GM21367 (cell line): ENCODE results near the gene RBFOX2.
"Not testable (repeated sequence)": the region's sequence is repeated elsewhere in the genome, so short reads cannot be mapped to it uniquely, and the experiment has no call there.

Source experiments
- ATAC-seq: cut with Tn5 transposase; IDR thresholded peaks from one replicate; pipeline ENCODE4 v1.9.1; 2021; ENCODE audit not compliant: unreplicated experiment

The RBFOX2 gene

GRCh38 chr22:35719212-35719875 is 309.3 kb downstream of the RBFOX2 start:
- ATAC-seq: no peak

- ATAC-seq: no peak
Observed at GRCh38 chr22:35717572-35717971, 311.1 kb downstream of the RBFOX2 start, which contains the start of gene APOL5. APOL5 (plus strand) TSS chr22:35717872; CDS start chr22:35717872, 0 bp downstream.

- no peak for ATAC-seq
Observed at GRCh38 chr22:35712672-35713071, 316.0 kb downstream of the RBFOX2 start.

GRCh38 chr22:35711336-35711735 is 317.3 kb downstream of the RBFOX2 start:
- ATAC-seq: no peak

- ATAC-seq: no peak
Observed at GRCh38 chr22:35708917-35709316, 319.7 kb downstream of the RBFOX2 start.

GRCh38 chr22:35708453-35708852 is 320.2 kb downstream of the RBFOX2 start:
- ATAC-seq: no peak

- no peak for ATAC-seq
Observed at GRCh38 chr22:35705141-35705540, 323.5 kb downstream of the RBFOX2 start.

GRCh38 chr22:35703861-35704584 is 324.6 kb downstream of the RBFOX2 start:
- no peak for ATAC-seq

GRCh38 chr22:35699852-35700251 is 328.8 kb downstream of the RBFOX2 start:
- not testable (repeated sequence) for ATAC-seq

GRCh38 chr22:35697142-35697541 is 331.5 kb downstream of the RBFOX2 start:
- no peak for ATAC-seq

GRCh38 chr22:35695202-35695601 is 333.4 kb downstream of the RBFOX2 start:
- ATAC-seq: no peak

- no peak for ATAC-seq
Observed at GRCh38 chr22:35690001-35690400, 338.6 kb downstream of the RBFOX2 start.

- ATAC-seq: no peak
Observed at GRCh38 chr22:35688913-35689675, 339.5 kb downstream of the RBFOX2 start.
